SK-N-SH (cell line): ENCODE data around the gene HOXD11. TPM values are rescaled to one million over a fixed set of nuclear protein-coding genes. Genes with fewer than 3 reads are reported as not detected.

Experiments used
- CTCF ChIA-PET: fragments of 300-600, 350-600 bp; formaldehyde crosslinking; extraction: SDS; loops from one replicate; lab custom pipeline; 2021; lab: Yijun Ruan, JAX
- POLR2A ChIA-PET: fragments of 350-600 bp; sonication (Branson Sonifier 250); formaldehyde crosslinking; extraction: SDS; loops from one replicate; lab custom pipeline; 2020; ENCODE audit warnings: antibody characterized with exemption, inconsistent platforms; lab: Yijun Ruan, JAX
- DNase-seq: peaks from one replicate; pipeline ENCODE4 v3.0.0; 2012
- H2AFZ ChIP-seq: fragments of 200-600 bp; sonication (generic); 2 replicates; pipeline ENCODE4 v1.8.1; 2016; ENCODE audit warnings: antibody characterized with exemption, mild to moderate bottlenecking, low read depth
- H3F3A ChIP-seq: fragments of 200-600 bp; sonication (generic); replicated peaks from 2 replicates; pipeline ENCODE3; 2016; ENCODE audit warnings: antibody characterized with exemption, mild to moderate bottlenecking; ENCODE audit not compliant: insufficient read depth
- H3K27ac ChIP-seq, 2 experiments: fragments of 200-500 bp in 1 of 2; fragments of 200-600 bp in 1 of 2; sonication (Bioruptor generic) in 1 of 2; sonication (generic), shearing (Covaris generic) in 1 of 2; 2 replicates each; pipeline versions ENCODE4 v1.5.1 to v1.6.1; 2014 to 2016; ENCODE audit warnings: low read depth in 2 of 2, inconsistent platforms in 1 of 2, low read length in 1 of 2, mild to moderate bottlenecking in 1 of 2, mixed read lengths in 1 of 2
- H3K27me3 ChIP-seq: fragments of 200-600 bp; sonication (generic), shearing (Covaris generic); 2 replicates; pipeline ENCODE4 v1.6.1; 2016; ENCODE audit warnings: mixed run types; ENCODE audit not compliant: insufficient read depth
- H3K36me3 ChIP-seq, 2 experiments: fragments of 200-500 bp in 1 of 2; fragments of 200-600 bp in 1 of 2; sonication (Bioruptor generic) in 1 of 2; sonication (generic) in 1 of 2; replicated peaks in 1 of 2; 2 replicates each; pipeline versions ENCODE3 to v1.5.1; 2014 to 2016; ENCODE audit warnings: low read length in 1 of 2, mild to moderate bottlenecking in 1 of 2; ENCODE audit not compliant: insufficient read depth in 2 of 2, control insufficient read depth in 1 of 2
- H3K4me1 ChIP-seq, 2 experiments: fragments of 200-500 bp in 1 of 2; fragments of 200-600 bp in 1 of 2; sonication (Bioruptor generic) in 1 of 2; sonication (generic), shearing (Covaris generic) in 1 of 2; 2 replicates each; pipeline versions ENCODE4 v1.5.1 to v1.6.1; 2014 to 2016; ENCODE audit warnings: low read depth in 1 of 2, low read length in 1 of 2, mixed run types in 1 of 2; ENCODE audit not compliant: insufficient read depth in 2 of 2, control insufficient read depth in 1 of 2
- H3K4me2 ChIP-seq: fragments of 200-600 bp; sonication (generic), shearing (Covaris generic); 2 replicates; pipeline ENCODE4 v1.6.1; 2017; ENCODE audit warnings: mixed run types
- H3K4me3 ChIP-seq, 2 experiments: fragments of 200-500 bp in 1 of 2; fragments of 200-600 bp in 1 of 2; sonication (Bioruptor generic) in 1 of 2; sonication (generic), shearing (Covaris generic) in 1 of 2; 2 replicates each; pipeline versions ENCODE4 v1.5.1 to v1.8.1; 2014 to 2016; ENCODE audit warnings: low read depth in 2 of 2, inconsistent platforms in 1 of 2, low read length in 1 of 2, mild to moderate bottlenecking in 1 of 2, mixed read lengths in 1 of 2, moderate library complexity in 1 of 2
- H3K79me2 ChIP-seq: fragments of 200-600 bp; sonication (generic); 2 replicates; pipeline ENCODE4 v1.8.1; 2017; ENCODE audit warnings: mild to moderate bottlenecking; ENCODE audit not compliant: insufficient read depth
- H3K9ac ChIP-seq: fragments of 200-600 bp; sonication (generic); 2 replicates; pipeline ENCODE4 v1.6.1; 2017; ENCODE audit warnings: mixed run types
- H3K9me2 ChIP-seq: fragments of 200-600 bp; sonication (generic); 2 replicates; pipeline ENCODE4 v1.6.1; 2017; ENCODE audit warnings: mixed run types
- H3K9me3 ChIP-seq: fragments of 200-600 bp; sonication (generic); 2 replicates; pipeline ENCODE4 v1.6.1; 2017; ENCODE audit warnings: mixed run types, mild to moderate bottlenecking, moderate library complexity
- H4K20me1 ChIP-seq: fragments of 200-600 bp; sonication (generic); 2 replicates; pipeline ENCODE4 v1.6.1; 2017; ENCODE audit warnings: mild to moderate bottlenecking, mixed run types; ENCODE audit not compliant: insufficient read depth
- ELF1 ChIP-seq: IDR thresholded peaks from 2 replicates; pipeline ENCODE4 v1.4.0; 2012
- EP300 ChIP-seq, 2 experiments: IDR thresholded peaks; 2 replicates each; pipeline versions ENCODE4 v1.4.0 to v1.6.1; 2012; ENCODE audit warnings: borderline replicate concordance in 1 of 2, low read depth in 1 of 2, low read length in 1 of 2
- EZH2phosphoT487 ChIP-seq: fragments of 200-600 bp; sonication (generic); IDR thresholded peaks from 2 replicates; pipeline ENCODE4 v1.6.1; 2017; ENCODE audit warnings: low read depth, mixed run types, mild to moderate bottlenecking, antibody characterized with exemption, moderate library complexity, borderline replicate concordance
- FOXM1 ChIP-seq: IDR thresholded peaks from 2 replicates; pipeline ENCODE4 v1.4.0; 2012; ENCODE audit warnings: low read depth, mild to moderate bottlenecking
- GABPA ChIP-seq: IDR thresholded peaks from 2 replicates; pipeline ENCODE4 v1.4.0; 2012; ENCODE audit warnings: low read depth, mild to moderate bottlenecking
- MXI1 ChIP-seq: IDR thresholded peaks from 2 replicates; pipeline ENCODE4 v1.6.1; 2012; ENCODE audit warnings: mild to moderate bottlenecking, low read depth, low read length, improper control_type of control experiment
- NRF1 ChIP-seq: IDR thresholded peaks from 2 replicates; pipeline ENCODE4 v1.6.1; 2012; ENCODE audit warnings: low read depth, mild to moderate bottlenecking, low read length
- RCOR1 ChIP-seq: fragments of 150-350 bp; IDR thresholded peaks from 2 replicates; pipeline ENCODE4 v1.6.1; 2017; ENCODE audit warnings: antibody characterized with exemption, low read length
- RXRA ChIP-seq: IDR thresholded peaks from 2 replicates; pipeline ENCODE4 v1.4.0; 2012; ENCODE audit warnings: low read depth, mild to moderate bottlenecking, borderline replicate concordance
- TAF1 ChIP-seq: IDR thresholded peaks from 2 replicates; pipeline ENCODE4 v1.6.1; 2012; ENCODE audit warnings: low read depth, mild to moderate bottlenecking, low read length, moderate library complexity, borderline replicate concordance
- TCF12 ChIP-seq: IDR thresholded peaks from 2 replicates; pipeline ENCODE4 v1.4.0; 2012
- YY1 ChIP-seq: IDR thresholded peaks from 2 replicates; pipeline ENCODE4 v1.4.0; 2012; ENCODE audit warnings: low read depth, mild to moderate bottlenecking
- WGBS: methylation state at CpG from one replicate; pipeline ENCODE4 v1.1.6; 2017; ENCODE audit warnings: low lambda C conversion rate; 5-methylcytosine and 5-hydroxymethylcytosine counted together
- polyA plus RNA-seq, 3 experiments: library from polyadenylated mRNA; depleted of rRNA; stranded (reverse); fragments of >200 nt; gene quantifications; 2 replicates each; pipeline ENCODE4 v1.2.3, GENCODE V29; 2012
- TF ChIP-seq, protein P1 (sequence below): fragments of 150-350 bp; IDR thresholded peaks from 2 replicates; pipeline ENCODE4 v1.6.1; 2017; ENCODE audit warnings: antibody characterized with exemption, low read length, low read depth, borderline replicate concordance
- TF ChIP-seq, protein P2 (sequence below): IDR thresholded peaks from 2 replicates; pipeline ENCODE4 v1.4.0; 2012; ENCODE audit warnings: low read depth, borderline replicate concordance
- TF ChIP-seq, protein P3 (sequence below): IDR thresholded peaks from 2 replicates; pipeline ENCODE4; 2012
- TF ChIP-seq, protein P4 (sequence below): IDR thresholded peaks from 2 replicates; pipeline ENCODE4 v1.4.0; 2012; ENCODE audit warnings: low read depth, borderline replicate concordance
- TF ChIP-seq, protein P5 (sequence below): fragments of 200-600 bp; sonication (generic); IDR thresholded peaks from 2 replicates; pipeline ENCODE4 v1.6.1; 2017; ENCODE audit warnings: antibody characterized with exemption, mild to moderate bottlenecking, moderate library complexity
- TF ChIP-seq, protein P6 (sequence below): IDR thresholded peaks from 2 replicates; pipeline ENCODE4 v1.4.0; 2012; ENCODE audit warnings: low read depth
- TF ChIP-seq, protein P7 (sequence below): fragments of 150-350 bp; IDR thresholded peaks from 2 replicates; pipeline ENCODE4 v1.6.1; 2016; ENCODE audit warnings: mild to moderate bottlenecking, low read depth, low read length

Gene HOXD11
- polyA plus RNA-seq, 1 of the 3 experiments (the other 2 are of a cell fraction), result not detected

DNA sequence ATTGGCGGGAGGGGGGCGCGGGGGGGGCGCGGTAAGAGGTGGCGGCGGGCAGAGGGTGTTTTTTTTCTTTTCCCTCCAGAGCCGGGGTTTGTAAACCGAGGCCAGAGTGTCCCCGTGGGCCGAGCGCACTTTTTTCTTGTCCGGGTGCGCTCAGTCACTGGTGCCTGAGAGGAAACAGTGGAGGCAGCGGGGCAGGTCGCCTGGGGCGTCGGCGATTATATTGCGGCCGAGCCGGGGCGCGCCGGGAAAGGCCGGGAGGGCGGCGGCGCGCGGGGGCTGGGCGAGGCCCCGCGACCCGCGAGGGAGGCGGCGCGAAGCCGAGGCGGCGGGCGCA is 22.7 kb downstream of the HOXD11 start (continued):
- TF ChIP-seq EZH2phosphoT487 (no peak), TAF1 (no peak), FOXM1 (no peak), GABPA (no peak)
- TF ChIP-seq, protein P1, sequence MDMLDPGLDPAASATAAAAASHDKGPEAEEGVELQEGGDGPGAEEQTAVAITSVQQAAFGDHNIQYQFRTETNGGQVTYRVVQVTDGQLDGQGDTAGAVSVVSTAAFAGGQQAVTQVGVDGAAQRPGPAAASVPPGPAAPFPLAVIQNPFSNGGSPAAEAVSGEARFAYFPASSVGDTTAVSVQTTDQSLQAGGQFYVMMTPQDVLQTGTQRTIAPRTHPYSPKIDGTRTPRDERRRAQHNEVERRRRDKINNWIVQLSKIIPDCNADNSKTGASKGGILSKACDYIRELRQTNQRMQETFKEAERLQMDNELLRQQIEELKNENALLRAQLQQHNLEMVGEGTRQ, result no peak
- TF ChIP-seq, protein P2, sequence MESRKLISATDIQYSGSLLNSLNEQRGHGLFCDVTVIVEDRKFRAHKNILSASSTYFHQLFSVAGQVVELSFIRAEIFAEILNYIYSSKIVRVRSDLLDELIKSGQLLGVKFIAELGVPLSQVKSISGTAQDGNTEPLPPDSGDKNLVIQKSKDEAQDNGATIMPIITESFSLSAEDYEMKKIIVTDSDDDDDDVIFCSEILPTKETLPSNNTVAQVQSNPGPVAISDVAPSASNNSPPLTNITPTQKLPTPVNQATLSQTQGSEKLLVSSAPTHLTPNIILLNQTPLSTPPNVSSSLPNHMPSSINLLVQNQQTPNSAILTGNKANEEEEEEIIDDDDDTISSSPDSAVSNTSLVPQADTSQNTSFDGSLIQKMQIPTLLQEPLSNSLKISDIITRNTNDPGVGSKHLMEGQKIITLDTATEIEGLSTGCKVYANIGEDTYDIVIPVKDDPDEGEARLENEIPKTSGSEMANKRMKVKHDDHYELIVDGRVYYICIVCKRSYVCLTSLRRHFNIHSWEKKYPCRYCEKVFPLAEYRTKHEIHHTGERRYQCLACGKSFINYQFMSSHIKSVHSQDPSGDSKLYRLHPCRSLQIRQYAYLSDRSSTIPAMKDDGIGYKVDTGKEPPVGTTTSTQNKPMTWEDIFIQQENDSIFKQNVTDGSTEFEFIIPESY, result no peak

DNA sequence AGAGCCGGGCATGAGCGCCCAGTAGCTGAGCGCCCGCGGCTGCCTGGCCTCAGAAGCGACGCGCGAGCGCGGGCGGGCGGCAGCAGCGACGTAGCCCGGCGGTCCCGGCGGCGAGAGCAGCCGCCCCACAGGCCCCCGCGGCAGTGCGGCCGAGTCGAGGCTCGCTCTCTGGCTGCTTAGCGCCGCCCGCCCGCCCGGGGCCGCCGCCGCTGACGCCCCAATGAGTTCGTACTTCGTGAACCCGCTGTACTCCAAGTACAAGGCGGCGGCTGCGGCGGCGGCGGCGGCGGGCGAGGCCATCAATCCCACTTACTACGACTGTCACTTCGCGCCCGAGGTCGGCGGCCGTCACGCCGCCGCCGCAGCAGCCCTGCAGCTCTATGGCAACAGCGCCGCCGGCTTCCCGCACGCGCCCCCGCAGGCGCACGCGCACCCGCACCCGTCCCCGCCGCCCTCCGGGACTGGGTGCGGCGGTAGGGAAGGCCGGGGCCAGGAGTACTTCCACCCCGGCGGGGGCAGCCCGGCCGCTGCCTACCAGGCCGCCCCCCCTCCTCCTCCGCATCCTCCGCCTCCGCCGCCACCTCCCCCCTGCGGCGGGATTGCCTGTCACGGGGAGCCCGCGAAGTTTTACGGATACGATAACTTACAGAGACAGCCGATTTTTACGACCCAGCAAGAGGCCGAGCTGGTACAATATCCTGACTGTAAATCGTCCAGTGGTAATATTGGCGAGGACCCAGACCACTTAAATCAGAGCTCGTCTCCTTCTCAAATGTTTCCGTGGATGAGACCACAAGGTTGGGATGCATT is 23.3 kb downstream of the HOXD11 start:
- no peaks in the 10 kb centered on the region for H4K20me1 ChIP-seq

More for the DNA sequence above, 23.3 kb downstream of the HOXD11 start:
- H3F3A ChIP-seq, result peaks cover 24% of the 10 kb centered on the region
- ChIA-PET POLR2A (interaction anchor here (0.9 to 6.3 kb wide), 9 partner anchors 8 to 700 kb away, joined by 3 to 45 read pairs (median 7); partner anchors contain the start of gene HOXD9), CTCF (interaction anchor here (1.0 to 26.1 kb wide), 12 partner anchors 8 to 1019 kb away, joined by 3 to 1047 read pairs (median 9); no protein-coding TSS in a partner anchor)
- H3K27me3 ChIP-seq, result no peaks in the 10 kb centered on the region
- peak overlapping the region; percentile 62 to 63 for H3K27ac ChIP-seq
- peak overlapping the region; percentile 53; the same call in 1 of the 2 replicates for H2AFZ ChIP-seq
- H3K9me2 ChIP-seq, result no peaks in the 10 kb centered on the region
- H3K9ac ChIP-seq, result peak overlapping the region; percentile 66
- 18% methylated on average over 20 of the region's 100 CpGs for WGBS
- H3K79me2 ChIP-seq, result peaks cover 10% of the 10 kb centered on the region
- H3K36me3 ChIP-seq, result no peaks in the 10 kb centered on the region
- H3K4me2 ChIP-seq, result peak overlapping the region; percentile 81
- no peaks in the 10 kb centered on the region for H3K9me3 ChIP-seq
- DNase-seq, result peak; percentile 80
- TF ChIP-seq, protein P3, sequence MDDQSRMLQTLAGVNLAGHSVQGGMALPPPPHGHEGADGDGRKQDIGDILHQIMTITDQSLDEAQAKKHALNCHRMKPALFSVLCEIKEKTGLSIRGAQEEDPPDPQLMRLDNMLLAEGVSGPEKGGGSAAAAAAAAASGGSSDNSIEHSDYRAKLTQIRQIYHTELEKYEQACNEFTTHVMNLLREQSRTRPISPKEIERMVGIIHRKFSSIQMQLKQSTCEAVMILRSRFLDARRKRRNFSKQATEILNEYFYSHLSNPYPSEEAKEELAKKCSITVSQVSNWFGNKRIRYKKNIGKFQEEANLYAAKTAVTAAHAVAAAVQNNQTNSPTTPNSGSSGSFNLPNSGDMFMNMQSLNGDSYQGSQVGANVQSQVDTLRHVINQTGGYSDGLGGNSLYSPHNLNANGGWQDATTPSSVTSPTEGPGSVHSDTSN, result peak; percentile 42
- TF ChIP-seq, protein P4, sequence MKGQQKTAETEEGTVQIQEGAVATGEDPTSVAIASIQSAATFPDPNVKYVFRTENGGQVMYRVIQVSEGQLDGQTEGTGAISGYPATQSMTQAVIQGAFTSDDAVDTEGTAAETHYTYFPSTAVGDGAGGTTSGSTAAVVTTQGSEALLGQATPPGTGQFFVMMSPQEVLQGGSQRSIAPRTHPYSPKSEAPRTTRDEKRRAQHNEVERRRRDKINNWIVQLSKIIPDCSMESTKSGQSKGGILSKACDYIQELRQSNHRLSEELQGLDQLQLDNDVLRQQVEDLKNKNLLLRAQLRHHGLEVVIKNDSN, result no peak
- TF ChIP-seq, protein P5, sequence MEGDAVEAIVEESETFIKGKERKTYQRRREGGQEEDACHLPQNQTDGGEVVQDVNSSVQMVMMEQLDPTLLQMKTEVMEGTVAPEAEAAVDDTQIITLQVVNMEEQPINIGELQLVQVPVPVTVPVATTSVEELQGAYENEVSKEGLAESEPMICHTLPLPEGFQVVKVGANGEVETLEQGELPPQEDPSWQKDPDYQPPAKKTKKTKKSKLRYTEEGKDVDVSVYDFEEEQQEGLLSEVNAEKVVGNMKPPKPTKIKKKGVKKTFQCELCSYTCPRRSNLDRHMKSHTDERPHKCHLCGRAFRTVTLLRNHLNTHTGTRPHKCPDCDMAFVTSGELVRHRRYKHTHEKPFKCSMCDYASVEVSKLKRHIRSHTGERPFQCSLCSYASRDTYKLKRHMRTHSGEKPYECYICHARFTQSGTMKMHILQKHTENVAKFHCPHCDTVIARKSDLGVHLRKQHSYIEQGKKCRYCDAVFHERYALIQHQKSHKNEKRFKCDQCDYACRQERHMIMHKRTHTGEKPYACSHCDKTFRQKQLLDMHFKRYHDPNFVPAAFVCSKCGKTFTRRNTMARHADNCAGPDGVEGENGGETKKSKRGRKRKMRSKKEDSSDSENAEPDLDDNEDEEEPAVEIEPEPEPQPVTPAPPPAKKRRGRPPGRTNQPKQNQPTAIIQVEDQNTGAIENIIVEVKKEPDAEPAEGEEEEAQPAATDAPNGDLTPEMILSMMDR, result 0 out of 2 replicates have a peak, but pooled peaks have one; percentile 17
- TF ChIP-seq RXRA, result no peak
- TF ChIP-seq, protein P6, sequence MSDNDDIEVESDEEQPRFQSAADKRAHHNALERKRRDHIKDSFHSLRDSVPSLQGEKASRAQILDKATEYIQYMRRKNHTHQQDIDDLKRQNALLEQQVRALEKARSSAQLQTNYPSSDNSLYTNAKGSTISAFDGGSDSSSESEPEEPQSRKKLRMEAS, result no peak; the same call in 1 of the 2 replicates
- peak; percentile 57 for TF ChIP-seq NRF1
- no peak for TF ChIP-seq ELF1
- TF ChIP-seq EP300 (IDR thresholded peaks at IDR 0.05; ENCODE audit: borderline replicate concordance in 1 of 2, low read depth in 1 of 2, low read length in 1 of 2), result 0 out of 4 replicates have a peak, but pooled peaks of 1 of the 2 experiments have one; percentile 5
- TF ChIP-seq YY1, result no peak
- no peak for TF ChIP-seq RCOR1
- peak; percentile 5; the same call in 1 of the 2 replicates for TF ChIP-seq MXI1
- TF ChIP-seq, protein P7, sequence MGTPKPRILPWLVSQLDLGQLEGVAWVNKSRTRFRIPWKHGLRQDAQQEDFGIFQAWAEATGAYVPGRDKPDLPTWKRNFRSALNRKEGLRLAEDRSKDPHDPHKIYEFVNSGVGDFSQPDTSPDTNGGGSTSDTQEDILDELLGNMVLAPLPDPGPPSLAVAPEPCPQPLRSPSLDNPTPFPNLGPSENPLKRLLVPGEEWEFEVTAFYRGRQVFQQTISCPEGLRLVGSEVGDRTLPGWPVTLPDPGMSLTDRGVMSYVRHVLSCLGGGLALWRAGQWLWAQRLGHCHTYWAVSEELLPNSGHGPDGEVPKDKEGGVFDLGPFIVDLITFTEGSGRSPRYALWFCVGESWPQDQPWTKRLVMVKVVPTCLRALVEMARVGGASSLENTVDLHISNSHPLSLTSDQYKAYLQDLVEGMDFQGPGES, result no peak
- TF ChIP-seq TCF12, result no peak; the same call in 1 of the 2 replicates
- H3K4me1 ChIP-seq, result peaks cover 30 to 38% of the 10 kb centered on the region in 2 experiments
- peak overlapping the region; percentile 69 for H3K4me3 ChIP-seq
